ENCODE results near the gene PLPP4.

PLPP4 gene

DNA sequence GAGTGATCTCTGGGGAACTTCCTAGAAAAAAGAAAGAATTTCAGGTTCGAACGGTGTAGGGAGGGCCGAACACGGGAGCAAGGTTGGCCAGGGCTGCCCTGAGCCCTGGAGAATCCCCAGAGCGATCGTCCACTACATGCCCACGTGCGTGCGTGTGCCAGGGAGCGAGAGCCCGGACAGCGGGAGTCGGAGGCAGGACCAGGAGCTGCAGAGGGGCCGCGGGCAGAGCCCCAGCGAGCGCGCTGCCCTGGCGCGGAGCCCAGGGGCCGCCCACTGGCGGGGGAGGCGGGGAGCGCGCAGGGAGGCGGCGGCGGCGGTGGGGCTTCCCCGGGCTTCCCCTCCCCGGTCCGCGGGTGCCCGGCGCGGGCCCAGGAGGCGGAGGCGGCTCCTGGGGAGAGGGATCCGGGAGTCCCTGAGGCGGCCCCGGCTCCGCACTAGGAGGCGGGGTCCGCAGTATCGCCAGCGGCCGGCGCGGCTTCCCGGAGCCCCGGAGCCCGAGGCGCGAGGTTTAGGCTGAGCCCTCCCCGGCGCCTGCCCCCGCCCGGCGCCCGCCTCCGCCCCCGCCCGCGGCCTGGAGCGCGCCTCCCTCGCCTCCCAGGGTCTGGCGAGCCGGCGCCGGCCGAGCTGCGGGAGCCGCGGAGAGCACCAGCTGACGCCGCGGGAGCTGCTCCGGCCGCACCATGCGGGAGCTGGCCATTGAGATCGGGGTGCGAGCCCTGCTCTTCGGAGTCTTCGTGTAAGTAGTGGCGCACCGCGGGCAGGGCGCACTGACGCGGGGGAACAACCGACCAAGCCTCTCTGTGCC lies at the start of gene PLPP4:
Gene PLPP4, plus strand, starts transcription at position 602 of the 805 bp plus-strand sequence. Its CDS starts 79 bp downstream, at position 681.
- DNase-seq (ENCODE audit: low read depth) = no peak

DNA sequence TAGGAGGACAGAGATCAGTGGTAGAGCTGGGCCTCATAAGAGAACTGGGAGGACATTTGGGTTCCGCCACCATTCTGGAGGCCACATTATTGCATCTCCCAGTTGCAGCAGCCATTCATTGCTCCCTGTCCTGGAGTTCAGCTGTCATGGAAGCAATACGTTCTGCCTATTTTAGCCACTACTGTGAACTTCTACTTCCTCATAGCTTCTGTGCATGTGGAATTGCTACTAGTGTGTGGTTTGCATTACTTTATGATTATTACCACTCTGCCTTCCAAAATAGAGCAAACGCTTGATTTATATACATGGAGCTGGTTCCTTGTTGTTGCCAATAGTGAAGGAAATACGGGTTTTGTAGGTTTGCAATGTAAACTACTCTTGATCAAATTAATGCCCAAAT lies 47.2 kb upstream of the PLPP4 start:
- no peak for DNase-seq (ENCODE audit: low read depth)

DNA sequence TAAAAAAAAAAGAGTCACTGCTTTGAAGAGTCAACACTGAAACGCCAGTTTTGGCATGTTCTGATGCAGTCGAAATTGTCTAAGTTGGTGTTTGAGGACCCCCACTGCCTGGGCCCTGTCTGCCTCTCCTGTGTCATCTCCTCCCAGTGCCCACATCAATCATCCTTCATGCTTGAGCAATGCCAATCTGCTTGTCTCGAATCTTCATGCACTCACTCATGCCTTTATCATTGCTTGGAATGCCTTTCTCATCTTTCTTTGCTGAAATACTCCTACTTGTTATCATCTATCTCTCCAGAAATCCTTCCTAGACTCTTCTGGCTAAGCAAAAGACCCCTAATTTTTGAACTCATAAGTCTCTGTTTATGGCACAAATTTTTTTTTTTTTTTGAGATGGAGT lies 42.1 kb upstream of the PLPP4 start:
- DNase-seq (ENCODE audit: low read depth) = no peak

DNA sequence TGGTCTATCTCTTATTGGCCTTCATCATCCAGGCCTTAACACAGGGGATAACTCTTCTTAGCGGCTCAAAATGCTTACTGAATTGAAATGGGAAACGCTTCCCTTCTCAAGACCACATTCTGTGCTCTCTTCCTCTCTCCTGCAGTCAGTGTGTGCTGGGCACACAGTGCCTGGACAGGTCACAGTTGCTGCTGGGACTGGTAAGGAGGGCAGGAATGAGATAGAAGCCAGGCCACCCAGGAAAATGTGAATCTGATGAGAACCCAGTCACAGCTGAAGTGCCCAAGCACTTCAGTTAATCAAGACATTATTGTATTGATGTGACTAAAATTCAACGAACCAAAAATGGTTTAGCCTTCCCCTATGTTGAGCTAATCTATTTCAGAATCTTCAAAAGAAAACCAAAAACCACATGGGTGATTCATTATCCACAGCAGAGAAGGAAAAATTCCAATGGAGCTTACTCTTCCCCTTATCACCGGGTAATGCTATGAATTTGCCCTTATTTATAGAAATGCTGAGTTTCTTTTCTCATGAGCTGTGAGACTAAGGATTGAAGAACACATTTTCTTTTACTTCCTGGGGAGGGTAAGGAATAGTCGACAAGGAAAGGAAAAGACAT lies 41.2 kb upstream of the PLPP4 start:
- no peak for DNase-seq (ENCODE audit: low read depth)

DNA sequence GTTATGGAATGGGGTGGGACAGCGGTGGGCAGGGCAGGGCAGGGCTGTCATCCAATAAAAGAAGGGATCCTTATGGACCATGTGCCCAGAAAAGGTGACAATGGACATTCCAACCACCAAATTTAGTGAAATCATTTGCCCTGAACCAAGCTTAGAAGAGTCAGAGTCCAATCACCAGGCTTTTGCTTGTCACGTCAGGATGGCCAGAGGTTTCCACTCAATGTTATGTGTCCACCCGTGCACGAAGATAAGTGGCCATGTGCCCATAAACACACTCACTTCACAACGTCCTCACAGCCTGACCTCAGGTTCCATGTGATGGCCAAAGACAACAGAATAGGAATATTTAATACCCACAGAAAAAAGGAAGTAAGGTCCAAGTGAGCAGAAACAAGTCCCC lies 36.6 kb upstream of the PLPP4 start:
- DNase-seq (ENCODE audit: low read depth) = no peak

DNA sequence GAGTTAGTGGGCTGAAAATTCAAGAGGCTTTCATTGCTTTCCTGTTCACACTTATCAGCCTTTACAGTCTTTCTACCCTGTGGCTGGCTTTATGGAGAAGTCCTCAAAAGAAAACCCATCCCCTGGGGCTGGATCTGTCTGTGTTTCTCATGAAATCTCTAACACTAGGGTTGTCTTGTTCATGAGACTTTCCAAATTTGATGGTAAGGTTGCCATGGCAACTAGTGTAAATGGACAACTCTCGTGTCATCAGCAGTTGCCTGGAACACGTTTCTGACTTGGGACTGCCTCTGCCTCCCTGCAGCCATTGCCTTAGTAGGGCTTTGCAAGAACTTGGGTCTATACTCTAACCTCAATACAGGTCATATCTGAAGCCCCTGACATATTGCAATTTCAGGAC lies 35.8 kb upstream of the PLPP4 start:
- no peak for DNase-seq (ENCODE audit: low read depth)

DNA sequence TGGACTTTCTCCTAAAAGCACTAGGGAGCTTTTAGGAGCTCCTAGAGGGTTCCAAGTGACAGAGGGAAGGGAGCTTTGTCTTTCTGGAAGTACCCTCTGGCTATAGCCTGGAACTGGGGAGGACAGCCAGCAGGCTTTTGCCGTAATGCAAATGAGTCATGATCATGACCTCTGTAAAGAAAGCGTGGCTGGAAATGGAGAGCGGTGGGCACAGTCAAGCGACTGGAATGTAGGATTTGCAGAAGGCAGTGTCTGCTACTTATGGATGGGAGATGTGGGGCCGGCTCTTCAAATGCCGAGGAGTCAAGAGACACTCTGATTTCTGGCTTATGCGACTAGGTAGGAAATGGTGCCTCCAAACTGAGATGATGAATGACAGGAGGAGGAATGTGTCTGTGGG lies 34.6 kb upstream of the PLPP4 start:
- DNase-seq (ENCODE audit: low read depth) = no peak

DNA sequence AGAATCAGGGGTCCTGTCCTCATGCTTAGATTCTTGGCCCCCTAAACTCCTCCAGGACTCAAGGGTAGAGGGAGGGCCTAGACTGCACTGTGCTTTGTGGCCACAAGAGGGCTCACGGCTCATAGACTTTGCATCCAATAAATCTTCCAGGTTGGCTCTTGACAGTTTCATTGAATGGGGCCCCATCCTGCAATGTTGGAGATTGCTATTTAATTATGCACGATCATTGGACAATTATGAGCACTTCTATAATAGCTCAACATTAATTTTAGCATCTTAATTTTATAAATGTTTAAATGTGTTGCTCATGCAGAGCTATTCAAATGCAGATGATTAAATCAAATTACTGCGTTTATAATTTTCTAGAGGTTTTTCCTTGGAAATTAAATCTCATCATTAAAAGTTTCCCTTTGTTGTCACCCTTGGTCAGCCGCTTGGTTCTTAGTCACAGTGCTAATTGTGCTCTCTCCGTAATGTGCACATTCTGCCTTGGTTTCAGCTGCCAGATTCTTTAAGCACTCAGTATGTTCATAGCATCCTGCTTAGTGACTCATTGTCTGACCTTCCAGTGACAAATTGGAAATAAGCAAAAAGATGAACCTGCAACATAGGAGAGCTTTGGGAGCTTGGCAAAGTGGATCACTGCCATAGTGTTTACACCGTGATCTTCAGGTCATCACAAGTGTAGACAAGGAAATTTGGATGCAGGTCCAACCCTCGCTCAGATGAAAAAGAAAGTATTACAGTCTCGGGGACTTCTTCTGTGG lies 33.4 kb upstream of the PLPP4 start:
- DNase-seq (ENCODE audit: low read depth) = no peak

DNA sequence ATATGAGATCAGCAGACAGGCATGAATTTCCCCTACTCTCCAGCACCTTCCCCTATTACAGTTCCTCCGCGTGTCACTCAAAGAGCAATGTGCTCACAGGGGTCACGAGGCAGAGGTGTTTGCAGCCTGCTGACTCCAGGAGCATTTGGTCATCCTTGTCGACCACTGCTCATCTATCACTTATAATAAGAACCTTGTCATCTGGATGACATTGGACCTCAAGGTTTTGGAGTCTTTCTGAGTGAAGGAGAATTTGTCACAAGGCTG lies 32.9 kb upstream of the PLPP4 start:
- no peak for DNase-seq (ENCODE audit: low read depth)

DNA sequence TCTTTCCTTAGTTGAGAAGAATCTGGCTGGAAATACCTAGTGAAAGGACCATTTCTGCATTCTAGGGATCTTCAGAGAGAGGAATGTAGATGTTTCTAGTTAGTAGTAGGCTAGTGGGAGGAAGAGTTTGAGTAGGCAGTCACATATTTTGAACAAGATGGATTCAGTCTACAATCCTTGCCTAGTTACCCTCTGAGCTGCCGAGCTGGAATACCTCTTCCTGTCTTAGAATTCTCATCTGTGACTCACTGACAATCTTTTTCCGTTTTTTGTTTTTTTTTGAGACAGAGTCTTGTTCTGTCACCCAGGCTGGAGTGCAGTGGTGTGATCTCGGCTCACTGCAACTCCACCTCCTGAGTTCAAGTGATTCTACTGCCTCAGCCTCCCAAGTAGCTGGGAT lies 30.7 kb upstream of the PLPP4 start:
- no peak for DNase-seq (ENCODE audit: low read depth)

DNA sequence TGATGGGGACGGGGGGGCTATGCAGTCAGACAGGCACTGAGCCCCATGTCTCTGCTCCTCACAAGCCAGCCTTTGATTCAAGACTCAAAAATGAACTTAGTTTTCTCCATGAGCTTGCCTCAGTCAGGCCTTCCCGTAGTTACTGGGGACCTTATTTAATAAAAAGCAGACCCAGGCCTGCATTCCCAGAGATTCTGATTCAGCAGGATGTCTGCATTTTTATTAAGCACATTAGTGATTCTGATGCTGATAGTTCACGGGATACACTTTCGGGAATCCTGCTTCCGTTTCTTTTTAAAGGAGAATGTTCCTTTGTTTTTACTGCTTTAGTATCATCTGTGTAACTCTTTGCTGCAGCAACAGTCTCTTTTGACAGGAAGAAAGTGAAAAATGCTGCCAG lies 28.3 kb upstream of the PLPP4 start:
- no peak for DNase-seq (ENCODE audit: low read depth)

DNA sequence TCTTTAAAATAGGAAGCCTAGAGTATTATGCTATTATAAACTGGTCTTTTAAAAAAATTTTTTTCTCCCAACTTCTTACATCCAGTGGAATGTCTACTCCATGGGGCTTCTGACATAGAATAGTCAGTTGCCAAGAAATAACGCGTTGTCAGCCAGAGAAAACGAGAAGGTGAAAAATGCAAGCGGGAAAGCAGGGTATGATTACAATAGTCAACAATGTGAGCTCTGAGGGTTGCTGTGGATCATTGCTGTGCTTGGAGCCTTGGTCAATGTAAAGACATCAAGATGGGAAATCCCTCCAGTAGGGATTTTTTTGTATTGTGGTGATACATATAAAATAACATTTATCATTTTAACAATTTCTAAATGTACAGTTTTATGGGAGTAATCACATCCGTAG lies 27.6 kb upstream of the PLPP4 start:
- no peak for DNase-seq (ENCODE audit: low read depth)

DNA sequence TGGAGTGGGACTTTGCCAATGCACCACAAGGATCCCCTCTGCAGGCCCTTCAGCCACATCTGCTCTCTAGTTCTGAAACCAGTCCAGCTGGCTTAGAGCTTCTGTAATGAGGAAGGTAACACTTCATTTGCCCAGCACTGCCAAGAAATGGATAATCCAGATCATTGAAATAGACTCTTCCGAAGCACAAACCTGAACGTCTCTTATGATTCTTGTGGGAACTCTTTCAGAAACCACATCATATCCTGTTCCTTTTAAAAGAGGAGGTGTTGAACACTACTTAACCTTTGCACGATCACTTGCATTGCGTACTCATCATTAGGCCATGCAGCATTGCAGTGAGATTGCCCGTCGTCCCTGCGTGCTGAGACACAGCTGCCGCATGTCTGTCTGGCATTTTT lies 25.8 kb upstream of the PLPP4 start:
- no peak for DNase-seq (ENCODE audit: low read depth)

DNA sequence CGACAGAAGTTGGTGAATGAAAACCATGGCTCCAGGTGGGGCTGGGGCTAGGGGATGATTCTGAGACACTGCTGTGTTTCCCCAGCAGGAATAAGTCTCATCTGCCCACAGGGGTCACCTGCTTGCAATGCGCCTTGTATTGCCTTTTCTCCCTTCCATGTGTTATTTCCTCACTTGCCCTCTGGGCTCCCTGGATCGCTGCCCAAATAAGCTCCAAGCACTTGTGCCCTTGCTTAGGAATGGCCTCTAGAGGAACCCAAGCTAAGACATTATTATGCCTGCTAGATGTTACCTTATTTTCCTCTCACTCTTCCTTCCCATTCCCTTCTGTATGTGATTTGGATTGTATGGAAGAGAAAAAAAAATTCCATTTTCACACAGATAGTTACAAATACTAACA lies 24.8 kb upstream of the PLPP4 start:
- no peak for DNase-seq (ENCODE audit: low read depth)

DNA sequence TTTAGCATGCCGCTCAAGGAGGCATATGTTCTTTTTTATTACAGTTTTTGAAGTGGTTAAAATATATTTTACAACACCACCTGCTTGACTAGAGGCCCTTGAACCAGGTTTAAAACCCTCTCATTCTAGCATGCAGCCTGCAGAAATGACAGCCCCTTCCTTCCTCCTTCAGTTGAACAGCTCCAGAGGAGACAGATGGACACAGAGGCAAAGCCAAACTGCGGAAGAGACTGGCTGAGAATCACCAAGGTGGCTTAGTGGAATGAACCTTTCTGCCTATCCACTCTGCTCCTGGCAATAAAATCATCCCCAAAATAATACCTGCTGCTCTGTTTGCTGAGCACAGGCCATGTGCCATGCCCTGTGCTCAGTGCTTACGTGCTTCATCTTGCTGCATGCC lies 23.9 kb upstream of the PLPP4 start:
- DNase-seq (ENCODE audit: low read depth) = no peak

DNA sequence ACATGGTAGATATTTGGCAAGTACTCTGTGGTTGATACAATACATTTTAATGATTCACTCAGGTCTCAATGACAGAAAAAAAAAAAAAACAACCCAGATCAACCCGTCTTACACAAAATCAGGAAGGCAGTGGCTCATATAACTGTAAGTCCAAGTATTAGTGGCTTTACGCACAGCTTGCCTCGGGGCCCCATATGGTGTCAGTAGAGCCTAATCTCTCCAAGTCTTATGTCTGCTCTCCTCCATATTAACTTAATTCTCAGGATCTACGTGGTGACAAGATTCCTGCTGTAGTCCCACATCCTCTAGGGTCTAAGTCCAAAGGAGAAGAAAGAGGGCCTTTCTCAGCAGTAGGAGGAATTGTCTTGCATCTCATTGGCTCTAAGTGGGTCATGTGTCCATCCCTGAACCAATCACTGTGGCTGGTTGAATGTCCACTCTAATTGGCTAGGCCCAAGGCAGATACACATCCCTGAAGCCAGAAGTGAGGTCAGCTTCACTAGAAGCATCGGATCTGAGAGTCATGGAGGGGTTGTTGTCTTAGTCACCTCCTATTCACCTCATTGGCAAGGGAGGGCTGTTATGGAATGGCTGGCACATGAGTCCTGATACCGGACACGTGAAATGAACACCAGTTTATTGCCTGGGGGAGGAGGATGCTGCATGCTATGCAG lies 20.5 kb upstream of the PLPP4 start:
- no peak for DNase-seq (ENCODE audit: low read depth)

DNA sequence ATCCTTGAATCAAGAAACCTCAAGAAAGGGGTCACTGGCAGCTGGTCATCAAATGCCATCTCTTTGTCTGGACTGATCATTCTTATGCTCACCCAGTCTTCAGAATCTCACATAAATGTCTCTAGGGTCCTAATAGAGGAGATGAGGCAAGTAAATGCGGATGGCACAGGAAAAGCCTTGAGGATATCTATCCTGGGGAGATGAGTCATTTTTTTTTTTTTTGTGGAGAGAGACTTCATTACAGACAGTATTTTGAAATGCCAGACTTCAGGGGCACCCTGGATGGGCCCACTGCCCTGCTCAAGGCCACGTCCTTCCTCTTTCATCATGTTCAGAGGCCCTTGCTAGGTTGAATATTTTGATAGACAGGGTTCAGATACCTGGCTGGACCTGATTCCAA lies 19.5 kb upstream of the PLPP4 start:
- DNase-seq (ENCODE audit: low read depth) = no peak

DNA sequence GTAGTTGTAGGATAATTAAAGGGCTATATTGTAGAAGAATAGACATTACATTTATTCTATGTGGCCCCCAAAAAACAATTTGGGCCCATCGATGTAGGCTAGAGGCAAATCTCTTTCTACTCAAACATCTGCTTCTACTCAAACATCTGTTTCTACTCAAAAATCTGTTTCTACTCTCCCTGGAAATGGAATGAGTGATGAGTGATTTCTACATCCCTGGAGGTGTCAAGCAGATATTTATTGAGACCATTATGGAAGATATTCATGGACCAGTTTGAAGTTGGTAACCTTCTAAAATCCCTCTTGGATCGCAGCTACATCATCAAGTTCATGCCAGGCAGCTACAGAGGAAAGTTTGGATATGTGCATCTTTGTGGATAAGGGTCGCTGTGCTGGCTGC lies 5.1 kb upstream of the PLPP4 start:
- no peak for DNase-seq (ENCODE audit: low read depth)

DNA sequence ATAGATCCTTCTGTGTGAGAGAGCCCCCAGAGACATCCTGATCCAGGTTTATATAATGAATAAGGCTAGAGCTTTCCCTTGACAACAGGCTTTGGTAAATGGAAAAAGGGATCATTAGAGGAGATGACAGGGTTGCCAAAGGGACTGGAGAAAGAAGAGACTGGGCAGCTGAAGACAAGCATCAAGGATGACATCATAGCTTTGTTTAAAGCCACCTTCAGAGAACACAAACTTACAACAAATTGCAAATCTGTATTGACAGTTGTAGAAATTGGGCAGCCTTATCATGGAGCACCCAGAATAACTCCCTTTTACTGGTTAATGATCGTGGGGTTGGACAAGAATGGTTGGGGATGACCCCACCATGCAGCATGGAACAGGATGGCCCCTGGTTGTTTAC lies 3.7 kb upstream of the PLPP4 start:
- DNase-seq (ENCODE audit: low read depth) = no peak

DNA sequence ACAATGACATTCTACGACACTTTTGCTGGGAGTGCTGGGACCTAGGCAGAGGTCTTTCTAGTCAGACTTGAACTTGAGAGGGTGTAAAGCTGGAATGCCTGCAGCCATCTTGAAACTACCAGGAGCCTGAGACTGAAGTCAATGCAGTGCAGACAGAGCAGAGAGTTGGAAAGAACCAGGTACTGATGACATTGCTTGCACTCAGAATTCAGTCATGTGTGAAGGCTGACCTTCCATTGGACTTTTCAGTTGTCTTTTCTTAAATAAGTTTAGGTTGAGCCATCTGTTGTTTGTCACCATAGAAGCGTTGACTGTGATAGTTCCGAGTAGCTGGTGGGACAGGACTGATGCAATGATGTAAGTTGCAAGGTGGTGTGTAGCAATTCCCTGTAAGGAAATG lies 3.1 kb upstream of the PLPP4 start:
- DNase-seq (ENCODE audit: low read depth) = no peak

DNA sequence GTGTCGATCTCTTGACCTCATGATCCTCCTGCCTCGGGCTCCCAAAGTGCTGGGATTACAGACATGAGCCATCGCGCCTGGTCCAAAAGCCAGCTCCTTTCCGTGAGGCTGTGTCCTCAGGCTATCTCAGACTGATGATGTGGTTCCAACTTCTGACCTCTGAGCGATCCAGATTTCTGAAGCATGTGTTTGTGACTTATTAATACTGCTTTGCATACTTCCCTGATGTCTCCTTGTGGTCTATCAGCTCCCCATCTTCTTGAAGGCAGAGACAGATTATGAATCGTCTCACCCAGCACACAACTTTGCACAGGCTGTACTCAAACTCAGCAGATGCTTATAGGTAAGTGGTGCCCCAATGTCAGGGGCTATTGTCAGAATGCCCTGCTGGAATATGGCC lies 2.0 kb upstream of the PLPP4 start:
- no peak for DNase-seq (ENCODE audit: low read depth)

DNA sequence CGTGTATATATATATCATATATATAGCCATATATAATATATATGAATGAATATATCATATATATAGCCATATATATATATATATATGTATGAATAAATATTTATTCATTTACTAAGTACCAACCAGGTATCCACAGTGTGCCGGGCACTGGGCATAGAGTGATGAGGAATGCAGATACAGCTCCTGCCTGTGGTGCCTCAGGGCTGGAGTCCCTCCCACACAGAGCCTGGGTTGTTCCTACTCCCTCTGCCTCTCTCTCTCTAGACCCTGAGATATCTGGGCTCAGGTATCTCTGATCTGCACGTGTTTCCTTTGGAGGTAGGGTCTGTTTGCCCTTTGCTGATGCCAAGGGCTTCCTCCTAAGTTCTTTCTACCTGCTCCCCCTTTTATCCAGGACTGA lies 1.4 kb upstream of the PLPP4 start:
- no peak for DNase-seq (ENCODE audit: low read depth)

DNA sequence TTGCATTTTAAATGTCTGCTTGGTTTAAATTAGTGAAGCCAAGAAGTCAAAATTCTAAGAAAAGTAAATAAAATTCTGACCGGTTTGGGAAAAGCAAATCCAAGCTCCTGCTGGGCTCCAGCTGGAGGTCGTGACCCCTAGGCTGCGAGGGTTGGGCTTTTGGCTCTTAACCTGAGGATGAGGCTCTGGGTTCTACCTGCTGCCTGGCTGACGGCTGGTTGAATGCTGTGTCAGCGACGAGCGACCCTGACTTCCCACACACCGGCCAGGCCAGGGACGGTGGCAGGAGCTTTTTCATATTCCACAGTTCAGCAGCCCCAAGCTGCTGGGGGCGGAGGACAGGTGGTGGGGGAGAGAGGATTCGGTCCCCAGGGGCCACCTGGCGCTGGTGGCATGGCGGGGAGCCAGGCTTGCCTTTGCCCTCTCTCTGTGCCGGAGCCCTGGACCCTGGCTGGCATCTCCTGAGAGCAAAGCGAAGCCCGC lies 843 bp upstream of the PLPP4 start:
- DNase-seq (ENCODE audit: low read depth) = no peak

Measured in stimulated activated CD8-positive, alpha-beta memory T cell treated with anti-CD3 and anti-CD28 coated beads, Interleukin-12 subunit alpha, Interleukin-12 subunit beta, amount 100 ng/mL, for 4 hours (primary cell).